ENCODE results near the gene TUBG1. TPM values are rescaled to one million over a fixed set of nuclear protein-coding genes. Genes with fewer than 3 reads are reported as not detected.
A peak's percentile ranks its signal among the peaks of the same experiment; 100 is the strongest.

TUBG1 gene
- total and polyA plus RNA-seq, 2 of the 8 experiments (the other 6 are each of a cell fraction or from before 2014, with no cell fraction given) = 109 to 208 TPM

DNA sequence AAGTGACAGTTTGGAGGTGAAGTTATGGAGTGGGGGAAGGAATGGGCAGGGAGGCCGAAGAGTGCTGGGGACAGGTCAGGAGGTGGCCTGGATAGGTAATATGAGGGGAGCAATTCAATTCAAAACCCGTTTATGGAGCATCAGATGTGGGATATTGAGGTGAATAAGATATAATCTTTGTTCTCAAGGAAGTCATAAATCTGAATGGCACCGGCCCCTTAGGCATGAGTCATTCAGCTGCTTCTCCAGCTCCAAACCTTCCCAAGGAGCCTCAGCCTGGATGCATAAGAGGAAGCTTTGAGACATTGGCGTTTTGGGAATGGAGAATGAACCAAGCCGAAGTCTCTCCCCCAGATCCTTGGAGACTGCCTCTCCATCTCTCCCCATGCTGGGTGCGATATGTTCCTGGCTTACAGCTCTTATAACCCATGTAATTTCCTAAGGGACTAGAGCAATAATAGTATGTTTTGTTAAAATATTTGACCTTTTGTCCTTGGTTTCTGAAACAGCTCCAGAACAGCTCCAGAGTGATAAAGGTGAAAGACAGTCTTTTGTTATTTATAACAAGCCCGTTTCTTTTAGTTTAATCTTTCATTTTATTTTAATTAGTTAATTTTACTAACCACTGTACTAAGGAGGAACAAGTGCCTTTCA lies 51.3 kb downstream of the TUBG1 start:
- no peak overlapping the region for H3K4ac ChIP-seq (replicated peaks; ENCODE audit: insufficient read length, low read depth, low read length)
- H4K20me1 ChIP-seq (replicated peaks in 1 of 2; ENCODE audit: control insufficient read depth in 1 of 2, insufficient read depth in 2 of 2, low read length in 2 of 2) = peaks cover 0 to 2% of the 10 kb centered on the region in 2 experiments
- WGBS, 2 experiments (ENCODE audit: extremely low coverage in 1 of 2, insufficient coverage in 1 of 2, insufficient read length in 1 of 2, insufficient replicate concordance in 2 of 2, low coverage in 1 of 2, low lambda C conversion rate in 2 of 2, missing lambda C conversion rate in 1 of 2) = 82% methylated on average over 7 of the region's 7 CpGs; no CpG with 5 or more reads in 1 of the 2 experiments
- H4K91ac ChIP-seq (replicated peaks; ENCODE audit: insufficient read length, low read length) = no peak overlapping the region
- POLR2A ChIA-PET (ENCODE audit: partially characterized antibody) = interaction anchor here (1.1 to 16.6 kb wide), 5 partner anchors 10 to 43 kb away, joined by 3 to 239 read pairs (median 3); partner anchors contain the start of genes CCR10 and PLEKHH3
- no peak overlapping the region for H3K18ac ChIP-seq (ENCODE audit: extremely low read depth, low read length)
- CTCF ChIA-PET (ENCODE audit: partially characterized antibody) = interaction anchor here (0.6 to 6.4 kb wide), 8 partner anchors 12 to 87 kb away, joined by 3 to 40 read pairs (median 7); partner anchors contain the start of genes CCR10 and PLEKHH3
- H3K23me2 ChIP-seq (ENCODE audit: low read depth, low read length) = peaks cover 6% of the 10 kb centered on the region; the same call in 1 of the 2 replicates
- DNase-seq (ENCODE audit: low read depth in 1 of 2, low spot score in 2 of 2) = no peak
- H3K4me1 ChIP-seq (replicated peaks in 1 of 4; ENCODE audit: control insufficient read depth in 3 of 4, insufficient read depth in 4 of 4, low read length in 3 of 4) = peaks cover 0 to 11% (median 6%) of the 10 kb centered on the region in 4 experiments; a peak in 5 of 7 replicates
- no peak for TF ChIP-seq POLR2AphosphoS5 (IDR thresholded peaks at IDR 0.05; ENCODE audit: low read depth, low read length)
- TF ChIP-seq RXRA (IDR thresholded peaks at IDR 0.05; ENCODE audit: insufficient read depth, low read depth, low read length) = no peak
- no peak for TF ChIP-seq SIN3A (conservative IDR thresholded peaks at IDR 0.05 in 1 of 2, IDR thresholded peaks at IDR 0.05 in 1 of 2; ENCODE audit: low read depth in 1 of 2, low read length in 2 of 2)
- no peak for TF ChIP-seq SP1 (IDR thresholded peaks at IDR 0.05; ENCODE audit: low read depth, low read length)
- TF ChIP-seq SP4 (IDR thresholded peaks at IDR 0.05; ENCODE audit: low read length) = no peak
- no peak for TF ChIP-seq KDM4A (IDR thresholded peaks at IDR 0.05; ENCODE audit: low read depth, low read length, severe bottlenecking)
- TF ChIP-seq, protein P1, sequence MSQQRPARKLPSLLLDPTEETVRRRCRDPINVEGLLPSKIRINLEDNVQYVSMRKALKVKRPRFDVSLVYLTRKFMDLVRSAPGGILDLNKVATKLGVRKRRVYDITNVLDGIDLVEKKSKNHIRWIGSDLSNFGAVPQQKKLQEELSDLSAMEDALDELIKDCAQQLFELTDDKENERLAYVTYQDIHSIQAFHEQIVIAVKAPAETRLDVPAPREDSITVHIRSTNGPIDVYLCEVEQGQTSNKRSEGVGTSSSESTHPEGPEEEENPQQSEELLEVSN (IDR thresholded peaks at IDR 0.05) = no peak
- no peaks in the 10 kb centered on the region for H3K79me1 ChIP-seq (ENCODE audit: low read depth, low read length)
- peaks cover 0 to 11% (median 5%) of the 10 kb centered on the region in 4 experiments; a peak in 4 of 8 replicates for H3K36me3 ChIP-seq (ENCODE audit: control insufficient read depth in 2 of 4, insufficient read depth in 4 of 4, low read length in 3 of 4)
- no peak overlapping the region for H2BK5ac ChIP-seq (ENCODE audit: low read depth, low read length)
- H2BK15ac ChIP-seq (ENCODE audit: low read length) = no peak overlapping the region
- H2BK12ac ChIP-seq (ENCODE audit: low read depth, low read length) = no peak overlapping the region
- no peak overlapping the region for H2AFZ ChIP-seq (ENCODE audit: low read length)
- no peak overlapping the region for H3K9ac ChIP-seq (replicated peaks in 1 of 4; ENCODE audit: extremely low read depth in 1 of 4, low read depth in 3 of 4, low read length in 3 of 4)
- H3K27me3 ChIP-seq (replicated peaks in 1 of 4; ENCODE audit: control insufficient read depth in 3 of 4, extremely low read depth in 1 of 4, insufficient read depth in 3 of 4, low read length in 3 of 4) = no peaks in the 10 kb centered on the region
- H3K79me2 ChIP-seq (ENCODE audit: control insufficient read depth in 1 of 2, insufficient read depth in 2 of 2, low read length in 2 of 2) = no peaks in the 10 kb centered on the region
- H4K5ac ChIP-seq (ENCODE audit: insufficient read length, low read depth, low read length) = no peak overlapping the region
- H2AK5ac ChIP-seq (ENCODE audit: low read depth, low read length) = no peak overlapping the region
- H3K4me2 ChIP-seq (ENCODE audit: insufficient read depth in 1 of 2, low read depth in 2 of 2, low read length in 2 of 2) = 0 out of 4 replicates have a peak overlapping the region, but pooled peaks have one; percentile 53 to 72
- H3K23ac ChIP-seq (ENCODE audit: insufficient read length) = no peak overlapping the region
- no peak overlapping the region for H3K27ac ChIP-seq (ENCODE audit: low read depth, low read length)
- H3K14ac ChIP-seq (ENCODE audit: insufficient read length) = no peak overlapping the region
- no peak overlapping the region for H3K56ac ChIP-seq (replicated peaks; ENCODE audit: insufficient read length, low read depth, low read length)
- H2BK120ac ChIP-seq (replicated peaks; ENCODE audit: low read depth, low read length) = no peak overlapping the region
- no peak overlapping the region for H4K8ac ChIP-seq (ENCODE audit: extremely low read depth, insufficient read depth, low read length)
- FAIRE-seq = no peak
- H2BK20ac ChIP-seq (ENCODE audit: low read length) = no peak overlapping the region
- H3K9me3 ChIP-seq (ENCODE audit: insufficient read depth in 2 of 2, low read depth in 1 of 2, low read length in 1 of 2) = no peaks in the 10 kb centered on the region
- H3K4me3 ChIP-seq (ENCODE audit: extremely low read depth in 1 of 4, insufficient read depth in 2 of 4, low read depth in 3 of 4, low read length in 4 of 4) = peak overlapping the region in 1 of 4 experiments; percentile 47; a peak in 1 of 8 replicates

All from H1 (cell line).